ENCODE results near the gene ANO7. TPM values are rescaled to one million over a fixed set of nuclear protein-coding genes. Genes with fewer than 3 reads are reported as not detected.

The ANO7 gene
- total and polyA plus RNA-seq, 5 donors from 2014 or later: 0.17 TPM; not detected in 4

GRCh38 chr2:241200822-241201395 is 12.4 kb downstream of the ANO7 start:
- Mint-ChIP-seq H3K4me1 (no peaks in the 10 kb centered on the region), H3K9me3 (no peaks in the 10 kb centered on the region), H3K4me3 (no peak overlapping the region), H3K27ac (no peak overlapping the region), H3K27me3 (no peaks in the 10 kb centered on the region), H3K36me3 (no peaks in the 10 kb centered on the region)
- Histone ChIP-seq H3K4me3 (ENCODE audit: low read depth, low read length) (no peak overlapping the region), H3K4me1 (ENCODE audit: control insufficient read depth, insufficient read depth, low read length, poor library complexity, severe bottlenecking) (no peaks in the 10 kb centered on the region), H3K9me3 (ENCODE audit: control insufficient read depth in 2 of 2, low read length in 2 of 2) (no peaks in the 10 kb centered on the region), H3K27ac (ENCODE audit: insufficient read depth, low read length, poor library complexity, severe bottlenecking) (no peak overlapping the region), H3K27me3 (ENCODE audit: control insufficient read depth, insufficient read depth, low read length) (no peaks in the 10 kb centered on the region), H3K36me3 (ENCODE audit: control insufficient read depth, insufficient read depth, low read length) (no peaks in the 10 kb centered on the region)
- no peak for DNase-seq
- ATAC-seq (ENCODE audit: low read depth in 2 of 2): no peak

- Mint-ChIP-seq H3K9me3 (no peaks in the 10 kb centered on the region), H3K4me1 (no peaks in the 10 kb centered on the region), H3K36me3 (no peaks in the 10 kb centered on the region), H3K27me3 (no peaks in the 10 kb centered on the region), H3K4me3 (no peak overlapping the region), H3K27ac (no peak overlapping the region)
- H3K27me3 ChIP-seq (ENCODE audit: control insufficient read depth, insufficient read depth, low read length): no peaks in the 10 kb centered on the region
- H3K9me3 ChIP-seq (ENCODE audit: control insufficient read depth in 2 of 2, low read length in 2 of 2): no peaks in the 10 kb centered on the region
- no peak overlapping the region for H3K4me3 ChIP-seq (ENCODE audit: low read depth, low read length)
- no peaks in the 10 kb centered on the region for H3K36me3 ChIP-seq (ENCODE audit: control insufficient read depth, insufficient read depth, low read length)
- DNase-seq: no peak
- H3K27ac ChIP-seq (ENCODE audit: insufficient read depth, low read length, poor library complexity, severe bottlenecking): no peak overlapping the region
- no peaks in the 10 kb centered on the region for H3K4me1 ChIP-seq (ENCODE audit: control insufficient read depth, insufficient read depth, low read length, poor library complexity, severe bottlenecking)
- ATAC-seq (ENCODE audit: low read depth in 2 of 2): no peak
Measured at GRCh38 chr2:241201445-241202267, 13.2 kb downstream of the ANO7 start.

- Histone ChIP-seq H3K4me1 (ENCODE audit: control insufficient read depth, insufficient read depth, low read length, poor library complexity, severe bottlenecking) (no peaks in the 10 kb centered on the region), H3K4me3 (ENCODE audit: low read depth, low read length) (no peak overlapping the region), H3K36me3 (ENCODE audit: control insufficient read depth, insufficient read depth, low read length) (no peaks in the 10 kb centered on the region), H3K27me3 (ENCODE audit: control insufficient read depth, insufficient read depth, low read length) (no peaks in the 10 kb centered on the region), H3K9me3 (ENCODE audit: control insufficient read depth in 2 of 2, low read length in 2 of 2) (no peaks in the 10 kb centered on the region), H3K27ac (ENCODE audit: insufficient read depth, low read length, poor library complexity, severe bottlenecking) (no peak overlapping the region)
- Mint-ChIP-seq H3K27me3 (no peaks in the 10 kb centered on the region), H3K27ac (no peak overlapping the region), H3K9me3 (no peaks in the 10 kb centered on the region), H3K4me1 (no peaks in the 10 kb centered on the region), H3K36me3 (no peaks in the 10 kb centered on the region), H3K4me3 (no peak overlapping the region)
- DNase-seq: no peak
- ATAC-seq (ENCODE audit: low read depth in 2 of 2): no peak
Measured at GRCh38 chr2:241202268-241202585, 13.8 kb downstream of the ANO7 start.

GRCh38 chr2:241202681-241203080 is 14.2 kb downstream of the ANO7 start:
- ATAC-seq (ENCODE audit: low read depth in 2 of 2): no peak
- no peak overlapping the region for H3K27ac Mint-ChIP-seq

GRCh38 chr2:241203218-241204009 is 14.9 kb downstream of the ANO7 start:
- Mint-ChIP-seq H3K36me3 (no peaks in the 10 kb centered on the region), H3K4me3 (no peak overlapping the region), H3K4me1 (no peaks in the 10 kb centered on the region), H3K27me3 (no peaks in the 10 kb centered on the region), H3K27ac (no peak overlapping the region), H3K9me3 (no peaks in the 10 kb centered on the region)
- Histone ChIP-seq H3K4me1 (ENCODE audit: control insufficient read depth, insufficient read depth, low read length, poor library complexity, severe bottlenecking) (no peaks in the 10 kb centered on the region), H3K27me3 (ENCODE audit: control insufficient read depth, insufficient read depth, low read length) (no peaks in the 10 kb centered on the region), H3K9me3 (ENCODE audit: control insufficient read depth in 2 of 2, low read length in 2 of 2) (no peaks in the 10 kb centered on the region), H3K27ac (ENCODE audit: insufficient read depth, low read length, poor library complexity, severe bottlenecking) (no peak overlapping the region), H3K4me3 (ENCODE audit: low read depth, low read length) (no peak overlapping the region), H3K36me3 (ENCODE audit: control insufficient read depth, insufficient read depth, low read length) (no peaks in the 10 kb centered on the region)
- DNase-seq (no peak), ATAC-seq (ENCODE audit: low read depth in 2 of 2) (no peak)

More at GRCh38 chr2:241202681-241203080, 14.2 kb downstream of the ANO7 start:
- Mint-ChIP-seq H3K36me3 (no peaks in the 10 kb centered on the region), H3K27me3 (no peaks in the 10 kb centered on the region), H3K4me1 (no peaks in the 10 kb centered on the region), H3K4me3 (no peak overlapping the region), H3K9me3 (no peaks in the 10 kb centered on the region)
- H3K27me3 ChIP-seq (ENCODE audit: control insufficient read depth, insufficient read depth, low read length): no peaks in the 10 kb centered on the region
- H3K4me3 ChIP-seq (ENCODE audit: low read depth, low read length): no peak overlapping the region
- H3K27ac ChIP-seq (ENCODE audit: insufficient read depth, low read length, poor library complexity, severe bottlenecking): no peak overlapping the region
- H3K36me3 ChIP-seq (ENCODE audit: control insufficient read depth, insufficient read depth, low read length): no peaks in the 10 kb centered on the region
- H3K4me1 ChIP-seq (ENCODE audit: control insufficient read depth, insufficient read depth, low read length, poor library complexity, severe bottlenecking): no peaks in the 10 kb centered on the region
- no peaks in the 10 kb centered on the region for H3K9me3 ChIP-seq (ENCODE audit: control insufficient read depth in 2 of 2, low read length in 2 of 2)
- DNase-seq: no peak

GRCh38 chr2:241204010-241204384 is 15.5 kb downstream of the ANO7 start:
- Mint-ChIP-seq H3K4me3 (no peak overlapping the region), H3K27ac (no peak overlapping the region), H3K4me1 (no peaks in the 10 kb centered on the region), H3K36me3 (no peaks in the 10 kb centered on the region), H3K9me3 (no peaks in the 10 kb centered on the region), H3K27me3 (no peaks in the 10 kb centered on the region)
- Histone ChIP-seq H3K4me3 (ENCODE audit: low read depth, low read length) (no peak overlapping the region), H3K36me3 (ENCODE audit: control insufficient read depth, insufficient read depth, low read length) (no peaks in the 10 kb centered on the region), H3K4me1 (ENCODE audit: control insufficient read depth, insufficient read depth, low read length, poor library complexity, severe bottlenecking) (no peaks in the 10 kb centered on the region), H3K27ac (ENCODE audit: insufficient read depth, low read length, poor library complexity, severe bottlenecking) (no peak overlapping the region), H3K9me3 (ENCODE audit: control insufficient read depth in 2 of 2, low read length in 2 of 2) (no peaks in the 10 kb centered on the region), H3K27me3 (ENCODE audit: control insufficient read depth, insufficient read depth, low read length) (no peaks in the 10 kb centered on the region)
- ATAC-seq (ENCODE audit: low read depth in 2 of 2) (no peak), DNase-seq (no peak)

- Mint-ChIP-seq H3K27ac (no peak overlapping the region), H3K27me3 (no peaks in the 10 kb centered on the region), H3K9me3 (no peaks in the 10 kb centered on the region), H3K36me3 (no peaks in the 10 kb centered on the region), H3K4me1 (no peaks in the 10 kb centered on the region), H3K4me3 (no peak overlapping the region)
- Histone ChIP-seq H3K9me3 (ENCODE audit: control insufficient read depth in 2 of 2, low read length in 2 of 2) (no peaks in the 10 kb centered on the region), H3K36me3 (ENCODE audit: control insufficient read depth, insufficient read depth, low read length) (no peaks in the 10 kb centered on the region), H3K4me1 (ENCODE audit: control insufficient read depth, insufficient read depth, low read length, poor library complexity, severe bottlenecking) (no peaks in the 10 kb centered on the region), H3K27me3 (ENCODE audit: control insufficient read depth, insufficient read depth, low read length) (no peaks in the 10 kb centered on the region), H3K27ac (ENCODE audit: insufficient read depth, low read length, poor library complexity, severe bottlenecking) (no peak overlapping the region), H3K4me3 (ENCODE audit: low read depth, low read length) (no peak overlapping the region)
- ATAC-seq (ENCODE audit: low read depth in 2 of 2) (no peak), DNase-seq (no peak)
Measured at GRCh38 chr2:241204490-241204889, 16.0 kb downstream of the ANO7 start.

All from CD4-positive, CD25-positive, alpha-beta regulatory T cell (primary cell).